H9 (cell line): ENCODE data around the gene CWC15. TPM values are rescaled to one million over a fixed set of nuclear protein-coding genes. Genes with fewer than 3 reads are reported as not detected.

ENCODE experiments used
- DNase-seq: peaks from one replicate; pipeline ENCODE4 v3.0.0-alpha.2; 2017
- H2AFZ ChIP-seq: one replicate; pipeline ENCODE4 v1.6.1; 2013; ENCODE audit warnings: mild to moderate bottlenecking, low read length, control low read depth, moderate library complexity
- H2AK5ac ChIP-seq: 2 replicates; pipeline ENCODE4 v1.6.1; 2013; ENCODE audit warnings: low read length, control low read depth, mixed read lengths; ENCODE audit not compliant: insufficient read length
- H2BK120ac ChIP-seq: one replicate; pipeline ENCODE4 v1.6.1; 2013; ENCODE audit warnings: low read depth, mild to moderate bottlenecking, low read length, control low read depth, inconsistent platforms; ENCODE audit not compliant: poor library complexity, severe bottlenecking
- H2BK12ac ChIP-seq: 2 replicates; pipeline ENCODE4 v1.6.1; 2013; ENCODE audit warnings: low read length, control low read depth, mixed read lengths, low read depth; ENCODE audit not compliant: insufficient read length
- H2BK15ac ChIP-seq: 2 replicates; pipeline ENCODE4 v1.6.1; 2013; ENCODE audit warnings: low read depth, low read length, control low read depth
- H2BK20ac ChIP-seq: one replicate; pipeline ENCODE4 v1.6.1; 2013; ENCODE audit warnings: low read depth, mild to moderate bottlenecking, low read length, control low read depth, inconsistent platforms; ENCODE audit not compliant: poor library complexity, severe bottlenecking
- H2BK5ac ChIP-seq: 2 replicates; pipeline ENCODE4 v1.6.1; 2013; ENCODE audit warnings: low read length, control low read depth, mixed read lengths; ENCODE audit not compliant: insufficient read length
- H3K14ac ChIP-seq: 2 replicates; pipeline ENCODE4 v1.6.1; 2013; ENCODE audit warnings: low read length, control low read depth; ENCODE audit not compliant: insufficient read depth
- H3K18ac ChIP-seq: 2 replicates; pipeline ENCODE4 v1.6.1; 2013; ENCODE audit warnings: low read depth, mild to moderate bottlenecking, mixed read lengths, low read length, control low read depth; ENCODE audit not compliant: insufficient read length
- H3K23ac ChIP-seq: 2 replicates; pipeline ENCODE4 v1.6.1; 2013; ENCODE audit warnings: low read length, control low read depth, mixed read lengths, low read depth; ENCODE audit not compliant: insufficient read length
- H3K23me2 ChIP-seq: 2 replicates; pipeline ENCODE4 v1.6.1; 2013; ENCODE audit warnings: low read depth, mild to moderate bottlenecking, mixed read lengths, low read length, control low read depth; ENCODE audit not compliant: insufficient read length, poor library complexity, severe bottlenecking
- H3K27ac ChIP-seq: 2 replicates; pipeline ENCODE4 v1.5.1; 2013; ENCODE audit warnings: low read length, control low read depth, mixed read lengths, low read depth; ENCODE audit not compliant: insufficient read length
- H3K27me3 ChIP-seq: 2 replicates; pipeline ENCODE4 v1.6.1; 2013; ENCODE audit warnings: low read length, control low read depth, inconsistent platforms; ENCODE audit not compliant: insufficient read depth
- H3K4ac ChIP-seq: 2 replicates; pipeline ENCODE4 v1.6.1; 2013; ENCODE audit warnings: low read depth, mild to moderate bottlenecking, control low read depth, inconsistent platforms, low read length, moderate library complexity
- H3K4me1 ChIP-seq: 2 replicates; pipeline ENCODE4 v1.6.1; 2013; ENCODE audit warnings: low read length, control low read depth, inconsistent platforms; ENCODE audit not compliant: insufficient read depth
- H3K4me2 ChIP-seq: 2 replicates; pipeline ENCODE4 v1.6.1; 2013; ENCODE audit warnings: low read length, control low read depth, mixed read lengths; ENCODE audit not compliant: insufficient read length, insufficient read depth
- H3K56ac ChIP-seq: 2 replicates; pipeline ENCODE4 v1.6.1; 2013; ENCODE audit warnings: low read depth, mild to moderate bottlenecking, mixed read lengths, low read length, control low read depth; ENCODE audit not compliant: insufficient read length
- H3K79me1 ChIP-seq: 2 replicates; pipeline ENCODE4 v1.6.1; 2013; ENCODE audit warnings: low read depth, mild to moderate bottlenecking, moderate library complexity, low read length, control low read depth, inconsistent platforms; ENCODE audit not compliant: insufficient read depth, poor library complexity, severe bottlenecking
- H3K79me2 ChIP-seq: 2 replicates; pipeline ENCODE4 v1.6.1; 2013; ENCODE audit warnings: low read length, control low read depth, inconsistent platforms; ENCODE audit not compliant: insufficient read depth
- H3K9ac ChIP-seq: 2 replicates; pipeline ENCODE4 v1.6.1; 2013; ENCODE audit warnings: low read length, control low read depth, mixed read lengths; ENCODE audit not compliant: insufficient read length; ENCODE audit errors: extremely low read depth
- H3K9me3 ChIP-seq: one replicate; pipeline ENCODE4 v1.6.1; 2013; ENCODE audit warnings: low read depth, low read length, inconsistent platforms; ENCODE audit not compliant: control insufficient read depth
- H3T11ph ChIP-seq: one replicate; pipeline ENCODE4 v1.6.1; 2013; ENCODE audit warnings: mild to moderate bottlenecking, low read length, control low read depth, inconsistent platforms
- H4K20me1 ChIP-seq: one replicate; pipeline ENCODE4 v1.6.1; 2013; ENCODE audit not compliant: control insufficient read depth, insufficient read length, insufficient read depth
- H4K5ac ChIP-seq: 2 replicates; pipeline ENCODE4 v1.6.1; 2013; ENCODE audit warnings: low read depth, mild to moderate bottlenecking, mixed read lengths, low read length, control low read depth; ENCODE audit not compliant: insufficient read length
- H4K8ac ChIP-seq: replicated peaks from 2 replicates; pipeline ENCODE4 v1.6.1; 2013; ENCODE audit warnings: low read length, control low read depth, mixed read lengths, low read depth; ENCODE audit not compliant: insufficient read length
- H4K91ac ChIP-seq: 2 replicates; pipeline ENCODE4 v1.6.1; 2013; ENCODE audit warnings: low read depth, mild to moderate bottlenecking, moderate library complexity, mixed read lengths, low read length, control low read depth; ENCODE audit not compliant: insufficient read length
- H3K27ac Mint-ChIP-seq, 3 experiments: 2 replicates in 2 of 3; 3 replicates in 1 of 3; pipeline ENCODE4 v1.8.0; 2020 to 2021; ENCODE audit warnings: mixed read lengths in 3 of 3, mild to moderate bottlenecking in 1 of 3, moderate library complexity in 1 of 3
- H3K27me3 Mint-ChIP-seq: 2 replicates; pipeline ENCODE4 v1.8.0; 2021; ENCODE audit warnings: low read depth, mild to moderate bottlenecking, moderate library complexity, mixed read lengths
- H3K36me3 Mint-ChIP-seq, 3 experiments: 2 replicates in 2 of 3; 3 replicates in 1 of 3; pipeline ENCODE4 v1.8.0; 2020 to 2021; ENCODE audit warnings: low read depth in 3 of 3, mixed read lengths in 3 of 3; ENCODE audit not compliant: insufficient read depth in 1 of 3
- H3K4me1 Mint-ChIP-seq, 2 experiments: 2 replicates each; pipeline ENCODE4 v1.8.0; 2020; ENCODE audit warnings: mixed read lengths in 2 of 2
- H3K4me3 Mint-ChIP-seq, 2 experiments: 2 replicates in 1 of 2; 3 replicates in 1 of 2; pipeline ENCODE4 v1.8.0; 2020 to 2021; ENCODE audit warnings: mild to moderate bottlenecking in 2 of 2, mixed read lengths in 2 of 2, moderate library complexity in 1 of 2
- H3K9me3 Mint-ChIP-seq, 2 experiments: 2 replicates in 1 of 2; 3 replicates in 1 of 2; pipeline ENCODE4 v1.8.0; 2020; ENCODE audit warnings: mild to moderate bottlenecking in 2 of 2, mixed read lengths in 2 of 2, moderate library complexity in 1 of 2
- CTCF ChIP-seq: fragments of 200-600 bp; sonication (generic); conservative IDR thresholded peaks from 3 replicates; pipeline ENCODE4 v1.8.0; 2021; ENCODE audit warnings: antibody characterized with exemption, mild to moderate bottlenecking
- WGBS: extraction: QIAGEN DNeasy Blood & Tissue Kit; methylation state at CpG from one replicate; pipeline ENCODE4 v1.1.7; 2013; ENCODE audit warnings: missing lambda C conversion rate, low lambda C conversion rate, mixed read lengths; ENCODE audit not compliant: insufficient read length; ENCODE audit errors: extremely low coverage; 5-methylcytosine and 5-hydroxymethylcytosine counted together
- total RNA-seq: library from RNA; stranded (reverse); gene quantifications from 2 replicates; pipeline ENCODE4 v1.2.1, GENCODE V29; 2021

The CWC15 gene
- total RNA-seq, 1 experiment from 2014 or later: 76.9 TPM

GRCh38 chr11:94912806-94913205 is 60.5 kb downstream of the CWC15 start:
- Histone ChIP-seq H2BK15ac (no peak overlapping the region), H3K9ac (no peak overlapping the region), H3K18ac (no peak overlapping the region), H4K91ac (no peak overlapping the region), H3K23me2 (no peaks in the 10 kb centered on the region), H2BK120ac (no peak overlapping the region), H3K9me3 (no peaks in the 10 kb centered on the region), H3K4me1 (no peaks in the 10 kb centered on the region), H2AK5ac (no peak overlapping the region), H2BK20ac (no peak overlapping the region), H3K23ac (no peak overlapping the region), H4K5ac (no peak overlapping the region), H3K4me2 (no peak overlapping the region), H3K14ac (no peak overlapping the region), H4K8ac (no peak overlapping the region), H4K20me1 (no peaks in the 10 kb centered on the region), H2AFZ (no peak overlapping the region), H2BK5ac (no peak overlapping the region), H3K79me2 (no peaks in the 10 kb centered on the region), H3T11ph (no peak overlapping the region), H2BK12ac (no peak overlapping the region), H3K27me3 (no peaks in the 10 kb centered on the region), H3K79me1 (no peaks in the 10 kb centered on the region), H3K56ac (no peak overlapping the region), H3K27ac (no peak overlapping the region), H3K4ac (no peak overlapping the region)
- H3K27ac Mint-ChIP-seq: no peak overlapping the region
- DNase-seq: no peak
- H3K4me3 Mint-ChIP-seq: no peak overlapping the region
- TF ChIP-seq CTCF: no peak
- no peaks in the 10 kb centered on the region for H3K36me3 Mint-ChIP-seq
- no peaks in the 10 kb centered on the region; a peak in 1 of 4 replicates for H3K4me1 Mint-ChIP-seq
- peaks cover 4% of the 10 kb centered on the region; the same call in 1 of the 2 replicates for H3K27me3 Mint-ChIP-seq
- H3K9me3 Mint-ChIP-seq: no peaks in the 10 kb centered on the region
- no CpG with 5 or more reads among the region's 9 CpGs for WGBS

Other genes with a start within 250 kb of the CWC15 start
- gene AMOTL1, start 205.2 kb downstream of the CWC15 start, total RNA-seq: 18.5 and 20.2 TPM in 2 replicates
- 1.4 and 1.9 TPM in 2 replicates for gene KDM4D, start 153 bp upstream of the CWC15 start, total RNA-seq
- gene KDM4E, start 51.7 kb upstream of the CWC15 start, total RNA-seq: not detected in 2 replicates
- gene KDM4F, start 75.9 kb upstream of the CWC15 start, total RNA-seq: not detected in 2 replicates
- 22.5 and 25.1 TPM in 2 replicates for gene SRSF8, start 93.4 kb upstream of the CWC15 start, total RNA-seq
- 0.87 and 1.1 TPM in 2 replicates for gene ENDOD1, start 116.3 kb upstream of the CWC15 start, total RNA-seq